ENCODE data around the gene BCL11A.

The BCL11A gene

DNA sequence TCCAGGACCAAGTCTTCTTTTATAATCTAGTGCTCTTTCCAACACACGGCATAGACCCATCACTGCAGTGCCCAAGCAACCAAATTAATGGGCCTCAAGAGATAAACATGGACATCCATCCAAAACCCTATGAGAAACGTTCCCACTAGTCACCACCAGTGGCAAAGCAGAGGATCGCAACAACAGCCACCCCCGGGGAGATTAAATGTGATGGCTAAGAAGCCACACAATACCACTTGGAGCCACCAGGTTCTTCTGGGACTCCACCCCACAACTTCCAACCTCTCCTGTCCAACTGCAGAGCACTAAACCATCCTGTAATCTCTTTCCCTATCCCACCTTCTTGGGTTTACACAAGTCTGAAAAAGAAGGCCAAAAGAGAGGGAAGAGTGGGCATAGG, 123.8 kb downstream of the BCL11A start:
- H3K27me3 ChIP-seq (ENCODE audit: control insufficient read depth, low read length), result no peaks in the 10 kb centered on the region
- H3K4me1 ChIP-seq (ENCODE audit: control insufficient read depth, low read length), result peaks cover 4% of the 10 kb centered on the region; the same call in 1 of the 2 replicates
- TF ChIP-seq, protein P1, sequence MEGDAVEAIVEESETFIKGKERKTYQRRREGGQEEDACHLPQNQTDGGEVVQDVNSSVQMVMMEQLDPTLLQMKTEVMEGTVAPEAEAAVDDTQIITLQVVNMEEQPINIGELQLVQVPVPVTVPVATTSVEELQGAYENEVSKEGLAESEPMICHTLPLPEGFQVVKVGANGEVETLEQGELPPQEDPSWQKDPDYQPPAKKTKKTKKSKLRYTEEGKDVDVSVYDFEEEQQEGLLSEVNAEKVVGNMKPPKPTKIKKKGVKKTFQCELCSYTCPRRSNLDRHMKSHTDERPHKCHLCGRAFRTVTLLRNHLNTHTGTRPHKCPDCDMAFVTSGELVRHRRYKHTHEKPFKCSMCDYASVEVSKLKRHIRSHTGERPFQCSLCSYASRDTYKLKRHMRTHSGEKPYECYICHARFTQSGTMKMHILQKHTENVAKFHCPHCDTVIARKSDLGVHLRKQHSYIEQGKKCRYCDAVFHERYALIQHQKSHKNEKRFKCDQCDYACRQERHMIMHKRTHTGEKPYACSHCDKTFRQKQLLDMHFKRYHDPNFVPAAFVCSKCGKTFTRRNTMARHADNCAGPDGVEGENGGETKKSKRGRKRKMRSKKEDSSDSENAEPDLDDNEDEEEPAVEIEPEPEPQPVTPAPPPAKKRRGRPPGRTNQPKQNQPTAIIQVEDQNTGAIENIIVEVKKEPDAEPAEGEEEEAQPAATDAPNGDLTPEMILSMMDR (IDR thresholded peaks at IDR 0.05; ENCODE audit: low read depth, low read length, poor library complexity, severe bottlenecking), result no peak
- no peak for TF ChIP-seq EZH2phosphoT487 (IDR thresholded peaks at IDR 0.05; ENCODE audit: borderline replicate concordance, low read length)
- no peaks in the 10 kb centered on the region for H3K36me3 ChIP-seq (ENCODE audit: control insufficient read depth, low read length)
- no peaks in the 10 kb centered on the region for H3K9me2 ChIP-seq (replicated peaks; ENCODE audit: control insufficient read depth, low read length)
- no peaks in the 10 kb centered on the region for H4K20me1 ChIP-seq (ENCODE audit: control insufficient read depth, insufficient read depth, low read depth, low read length)
- H3K27ac ChIP-seq (ENCODE audit: low read depth, low read length), result no peak overlapping the region
- H3K4me2 ChIP-seq (ENCODE audit: low read length), result no peak overlapping the region
- no peaks in the 10 kb centered on the region for H3F3A ChIP-seq (ENCODE audit: control insufficient read depth, insufficient read depth)
- no peaks in the 10 kb centered on the region for H3K9me3 ChIP-seq (ENCODE audit: control insufficient read depth, insufficient read depth, low read length)
- H3K4me3 ChIP-seq (ENCODE audit: low read length), result no peak overlapping the region
- H3K79me2 ChIP-seq (ENCODE audit: control insufficient read depth, low read length), result no peaks in the 10 kb centered on the region

DNA sequence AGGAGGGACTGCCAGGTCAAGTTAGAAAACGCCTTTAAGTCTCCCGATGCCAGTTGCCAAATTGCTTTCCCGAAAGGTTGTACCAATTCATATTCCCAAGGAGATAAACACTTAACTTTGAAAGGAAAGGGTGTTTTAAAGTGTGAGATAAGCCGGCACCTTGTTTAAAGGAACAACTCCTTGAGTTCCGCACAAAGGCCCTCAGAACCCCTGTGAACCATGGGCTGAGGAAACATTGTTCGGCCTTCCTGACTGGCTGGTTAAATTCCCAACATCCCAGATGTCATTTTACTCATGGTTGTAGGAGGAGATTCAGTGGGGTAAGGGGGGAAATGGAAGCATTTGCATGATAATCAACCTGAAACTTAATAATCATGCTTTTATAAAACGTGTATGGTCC, 126.6 kb downstream of the BCL11A start:
- Histone ChIP-seq H4K20me1 (ENCODE audit: control insufficient read depth, insufficient read depth, low read depth, low read length) (no peaks in the 10 kb centered on the region), H3K27me3 (ENCODE audit: control insufficient read depth, low read length) (no peaks in the 10 kb centered on the region), H3K27ac (ENCODE audit: low read depth, low read length) (no peak overlapping the region), H3K4me1 (ENCODE audit: control insufficient read depth, low read length) (peaks cover 9% of the 10 kb centered on the region), H3K9me2 (replicated peaks; ENCODE audit: control insufficient read depth, low read length) (no peaks in the 10 kb centered on the region), H3K9me3 (ENCODE audit: control insufficient read depth, insufficient read depth, low read length) (no peaks in the 10 kb centered on the region), H3K4me3 (ENCODE audit: low read length) (no peak overlapping the region), H3K36me3 (ENCODE audit: control insufficient read depth, low read length) (no peaks in the 10 kb centered on the region), H3K4me2 (ENCODE audit: low read length) (no peak overlapping the region), H3K79me2 (ENCODE audit: control insufficient read depth, low read length) (no peaks in the 10 kb centered on the region), H3F3A (ENCODE audit: control insufficient read depth, insufficient read depth) (no peaks in the 10 kb centered on the region)
- no peak for TF ChIP-seq EZH2phosphoT487 (IDR thresholded peaks at IDR 0.05; ENCODE audit: borderline replicate concordance, low read length)
- TF ChIP-seq, protein P1 (IDR thresholded peaks at IDR 0.05; ENCODE audit: low read depth, low read length, poor library complexity, severe bottlenecking), result no peak

DNA sequence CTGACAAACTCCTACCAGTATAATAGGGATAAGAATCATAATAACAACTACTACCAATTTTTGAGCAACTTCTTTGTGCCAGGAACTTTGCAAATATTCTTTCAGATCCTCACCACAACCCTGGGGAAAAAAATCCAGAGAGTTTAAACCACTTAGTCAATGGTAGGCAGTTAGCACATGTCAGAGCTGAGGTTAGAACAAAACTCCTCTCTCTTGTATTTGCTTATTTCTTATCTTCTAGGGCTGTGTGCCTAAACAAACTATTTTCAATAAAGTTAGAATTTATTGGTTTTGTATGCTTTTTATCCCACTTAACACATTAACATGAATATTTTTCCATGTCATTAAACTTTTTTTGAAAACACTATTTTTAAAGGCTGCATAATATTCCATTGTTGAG, 127.1 kb downstream of the BCL11A start:
- H3K27me3 ChIP-seq (ENCODE audit: control insufficient read depth, low read length), result no peaks in the 10 kb centered on the region
- TF ChIP-seq, protein P1 (IDR thresholded peaks at IDR 0.05; ENCODE audit: low read depth, low read length, poor library complexity, severe bottlenecking), result no peak
- TF ChIP-seq EZH2phosphoT487 (IDR thresholded peaks at IDR 0.05; ENCODE audit: borderline replicate concordance, low read length), result no peak
- no peaks in the 10 kb centered on the region for H3K9me2 ChIP-seq (replicated peaks; ENCODE audit: control insufficient read depth, low read length)
- H4K20me1 ChIP-seq (ENCODE audit: control insufficient read depth, insufficient read depth, low read depth, low read length), result no peaks in the 10 kb centered on the region
- H3K9me3 ChIP-seq (ENCODE audit: control insufficient read depth, insufficient read depth, low read length), result no peaks in the 10 kb centered on the region
- H3K36me3 ChIP-seq (ENCODE audit: control insufficient read depth, low read length), result no peaks in the 10 kb centered on the region
- H3K4me3 ChIP-seq (ENCODE audit: low read length), result no peak overlapping the region
- no peaks in the 10 kb centered on the region for H3F3A ChIP-seq (ENCODE audit: control insufficient read depth, insufficient read depth)
- no peak overlapping the region for H3K4me2 ChIP-seq (ENCODE audit: low read length)
- H3K27ac ChIP-seq (ENCODE audit: low read depth, low read length), result no peak overlapping the region
- H3K79me2 ChIP-seq (ENCODE audit: control insufficient read depth, low read length), result no peaks in the 10 kb centered on the region
- H3K4me1 ChIP-seq (ENCODE audit: control insufficient read depth, low read length), result peaks cover 9% of the 10 kb centered on the region

DNA sequence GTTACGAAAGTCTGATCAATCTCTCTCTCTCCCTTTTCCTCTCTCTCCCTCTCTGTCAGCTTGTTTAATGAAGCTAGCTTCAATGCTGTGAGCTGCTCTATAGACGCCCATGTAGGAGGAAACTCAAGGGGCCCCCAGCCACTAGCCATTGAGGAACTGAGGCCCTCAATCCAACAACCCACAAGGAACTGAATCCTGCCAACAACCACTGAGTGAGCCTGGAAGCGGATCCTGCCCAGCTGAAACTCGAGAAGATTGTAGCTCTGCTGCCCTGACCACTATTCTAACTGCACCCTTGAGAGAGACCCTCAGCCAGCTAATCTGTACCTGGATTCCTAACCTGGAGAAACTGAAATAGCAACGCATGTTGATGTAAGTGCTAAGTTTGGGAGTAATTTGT, 129.2 kb downstream of the BCL11A start:
- Histone ChIP-seq H3K9me2 (replicated peaks; ENCODE audit: control insufficient read depth, low read length) (no peaks in the 10 kb centered on the region), H3K4me1 (ENCODE audit: control insufficient read depth, low read length) (peaks cover 9% of the 10 kb centered on the region), H3K27me3 (ENCODE audit: control insufficient read depth, low read length) (no peaks in the 10 kb centered on the region), H3K9me3 (ENCODE audit: control insufficient read depth, insufficient read depth, low read length) (no peaks in the 10 kb centered on the region), H3K27ac (ENCODE audit: low read depth, low read length) (no peak overlapping the region), H4K20me1 (ENCODE audit: control insufficient read depth, insufficient read depth, low read depth, low read length) (no peaks in the 10 kb centered on the region), H3F3A (ENCODE audit: control insufficient read depth, insufficient read depth) (no peaks in the 10 kb centered on the region), H3K4me2 (ENCODE audit: low read length) (no peak overlapping the region), H3K79me2 (ENCODE audit: control insufficient read depth, low read length) (no peaks in the 10 kb centered on the region), H3K36me3 (ENCODE audit: control insufficient read depth, low read length) (no peaks in the 10 kb centered on the region), H3K4me3 (ENCODE audit: low read length) (no peak overlapping the region)
- TF ChIP-seq, protein P1 (IDR thresholded peaks at IDR 0.05; ENCODE audit: low read depth, low read length, poor library complexity, severe bottlenecking), result no peak
- no peak for TF ChIP-seq EZH2phosphoT487 (IDR thresholded peaks at IDR 0.05; ENCODE audit: borderline replicate concordance, low read length)

Data from DOHH2 (cell line).